Breast epithelium (tissue), 3 donors: ENCODE results near the gene STAT6.

Experiments used
- CTCF ChIP-seq, 3 donors: fragments of 450-650 bp; IDR thresholded peaks; one replicate each; pipeline ENCODE4 v1.5.1; 2016 to 2017; ENCODE audit warnings: antibody characterized with exemption in 3 of 3, mild to moderate bottlenecking in 3 of 3, moderate library complexity in 3 of 3
- POLR2A ChIP-seq: fragments of 450-650 bp; IDR thresholded peaks from one replicate; pipeline ENCODE4 v1.6.1; 2016; ENCODE audit warnings: antibody characterized with exemption, mild to moderate bottlenecking, moderate library complexity
- POLR2AphosphoS5 ChIP-seq, 3 donors: sonication (generic); formaldehyde crosslinking; IDR thresholded peaks; one replicate each; pipeline ENCODE4 v1.6.1; 2017; ENCODE audit warnings: antibody characterized with exemption in 3 of 3

GRCh38 chr12:57046086-57046791 is 64.9 kb downstream of the STAT6 start:
- TF ChIP-seq CTCF (IDR thresholded peaks at IDR 0.05) (no peak), POLR2A (no peak), POLR2AphosphoS5 (IDR thresholded peaks at IDR 0.05) (no peak)
